ENCODE measurements around the gene MGAT5.

The MGAT5 gene

GRCh38 chr2:134407154-134407890, 153.4 kb downstream of the MGAT5 start:
- TF ChIP-seq POLR2A (IDR thresholded peaks at IDR 0.05; ENCODE audit: low read depth, low read length) = no peak
- no peak for DNase-seq (ENCODE audit: insufficient read length, low spot score)
- FAIRE-seq = no peak

- TF ChIP-seq POLR2A (IDR thresholded peaks at IDR 0.05; ENCODE audit: low read depth, low read length) = no peak
- DNase-seq (ENCODE audit: insufficient read length, low spot score) (no peak), FAIRE-seq (no peak)
Measured at GRCh38 chr2:134408386-134408785, 154.5 kb downstream of the MGAT5 start.

GRCh38 chr2:134408791-134409190, 154.9 kb downstream of the MGAT5 start:
- no peak for FAIRE-seq
- TF ChIP-seq POLR2A (IDR thresholded peaks at IDR 0.05; ENCODE audit: low read depth, low read length) = no peak
- DNase-seq (ENCODE audit: insufficient read length, low spot score) = no peak

- DNase-seq (ENCODE audit: insufficient read length, low spot score) (no peak), FAIRE-seq (no peak)
Measured at GRCh38 chr2:134410006-134410405, 156.1 kb downstream of the MGAT5 start.

GRCh38 chr2:134410831-134411231, 157.0 kb downstream of the MGAT5 start:
- no peak for FAIRE-seq
- TF ChIP-seq POLR2A (IDR thresholded peaks at IDR 0.05; ENCODE audit: low read depth, low read length) = no peak

More at GRCh38 chr2:134410006-134410405, 156.1 kb downstream of the MGAT5 start:
- TF ChIP-seq POLR2A (IDR thresholded peaks at IDR 0.05; ENCODE audit: low read depth, low read length) = no peak

GRCh38 chr2:134411279-134411827, 157.5 kb downstream of the MGAT5 start:
- no peak for FAIRE-seq
- TF ChIP-seq POLR2A (IDR thresholded peaks at IDR 0.05; ENCODE audit: low read depth, low read length) = no peak
- no peak for DNase-seq (ENCODE audit: insufficient read length, low spot score)

More at GRCh38 chr2:134410831-134411231, 157.0 kb downstream of the MGAT5 start:
- DNase-seq (ENCODE audit: insufficient read length, low spot score) = no peak

- DNase-seq (ENCODE audit: insufficient read length, low spot score) = no peak
- no peak for TF ChIP-seq POLR2A (IDR thresholded peaks at IDR 0.05; ENCODE audit: low read depth, low read length)
- peak; percentile 80 for FAIRE-seq
Measured at GRCh38 chr2:134411828-134412638, 158.2 kb downstream of the MGAT5 start.

GRCh38 chr2:134412639-134412999, 158.7 kb downstream of the MGAT5 start:
- TF ChIP-seq POLR2A (IDR thresholded peaks at IDR 0.05; ENCODE audit: low read depth, low read length) = no peak
- no peak for FAIRE-seq
- no peak for DNase-seq (ENCODE audit: insufficient read length, low spot score)

GRCh38 chr2:134413430-134413829, 159.6 kb downstream of the MGAT5 start:
- DNase-seq (ENCODE audit: insufficient read length, low spot score) (no peak), FAIRE-seq (no peak)
- TF ChIP-seq POLR2A (IDR thresholded peaks at IDR 0.05; ENCODE audit: low read depth, low read length) = no peak

GRCh38 chr2:134413912-134414311, 160.0 kb downstream of the MGAT5 start:
- TF ChIP-seq POLR2A (IDR thresholded peaks at IDR 0.05; ENCODE audit: low read depth, low read length) = no peak
- FAIRE-seq = no peak
- DNase-seq (ENCODE audit: insufficient read length, low spot score) = no peak

GRCh38 chr2:134416018-134416417, 162.1 kb downstream of the MGAT5 start:
- no peak for DNase-seq (ENCODE audit: insufficient read length, low spot score)
- FAIRE-seq = no peak
- no peak for TF ChIP-seq POLR2A (IDR thresholded peaks at IDR 0.05; ENCODE audit: low read depth, low read length)

GRCh38 chr2:134416637-134417036, 162.8 kb downstream of the MGAT5 start:
- no peak for TF ChIP-seq POLR2A (IDR thresholded peaks at IDR 0.05; ENCODE audit: low read depth, low read length)
- DNase-seq (ENCODE audit: insufficient read length, low spot score) (no peak), FAIRE-seq (no peak)

GRCh38 chr2:134417968-134418582, 164.2 kb downstream of the MGAT5 start:
- no peak for DNase-seq (ENCODE audit: insufficient read length, low spot score)
- no peak for TF ChIP-seq POLR2A (IDR thresholded peaks at IDR 0.05; ENCODE audit: low read depth, low read length)
- FAIRE-seq = no peak

- DNase-seq (ENCODE audit: insufficient read length, low spot score) (no peak), FAIRE-seq (no peak)
- TF ChIP-seq POLR2A (IDR thresholded peaks at IDR 0.05; ENCODE audit: low read depth, low read length) = no peak
Measured at GRCh38 chr2:134420259-134420658, 166.4 kb downstream of the MGAT5 start.
